Tibial nerve (tissue), 4 donors: ENCODE results near the gene ANO10.

ENCODE experiments used
- EP300 ChIP-seq, 2 donors: sonication (generic); formaldehyde crosslinking; IDR thresholded peaks; one replicate each; pipeline ENCODE4 v1.6.1; 2017; ENCODE audit warnings: antibody characterized with exemption in 2 of 2, mild to moderate bottlenecking in 1 of 2
- POLR2A ChIP-seq, 2 donors: fragments of 450-650 bp; IDR thresholded peaks; one replicate each; pipeline ENCODE4 v1.6.1; 2017; ENCODE audit warnings: antibody characterized with exemption in 2 of 2, mild to moderate bottlenecking in 2 of 2, moderate library complexity in 2 of 2
- TF ChIP-seq, protein P1 (sequence below), 5 experiments: fragments of 200-600 bp in 3 of 5; fragments of 450-650 bp in 2 of 5; sonication (generic) in 3 of 5; IDR thresholded peaks; one replicate each; pipeline ENCODE4 v1.5.1; 2016 to 2019; ENCODE audit warnings: antibody characterized with exemption in 5 of 5, mild to moderate bottlenecking in 3 of 5, moderate library complexity in 2 of 5

DNA sequence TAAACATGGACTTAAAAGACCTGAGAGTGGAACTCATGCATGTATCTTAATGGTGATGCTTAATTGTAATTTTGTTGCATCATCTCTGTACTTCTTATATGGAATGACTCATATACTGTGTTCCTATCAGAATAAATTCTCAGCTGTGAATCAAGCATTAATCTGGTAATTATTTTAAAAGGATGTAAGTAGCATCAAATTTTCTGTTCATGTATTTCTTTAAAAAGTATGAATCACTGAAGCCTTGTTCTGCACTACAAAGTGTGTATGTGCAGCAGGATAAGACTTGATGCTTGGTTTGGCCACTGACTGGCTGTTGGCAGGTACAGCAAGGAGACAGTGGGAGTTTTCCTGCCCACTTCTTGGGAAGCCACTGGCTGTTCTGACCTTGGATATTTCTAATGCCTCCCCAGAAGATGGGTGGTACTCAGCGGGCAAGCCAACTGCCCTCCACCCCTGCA lies 123.9 kb downstream of the ANO10 start:
- TF ChIP-seq, protein P1, sequence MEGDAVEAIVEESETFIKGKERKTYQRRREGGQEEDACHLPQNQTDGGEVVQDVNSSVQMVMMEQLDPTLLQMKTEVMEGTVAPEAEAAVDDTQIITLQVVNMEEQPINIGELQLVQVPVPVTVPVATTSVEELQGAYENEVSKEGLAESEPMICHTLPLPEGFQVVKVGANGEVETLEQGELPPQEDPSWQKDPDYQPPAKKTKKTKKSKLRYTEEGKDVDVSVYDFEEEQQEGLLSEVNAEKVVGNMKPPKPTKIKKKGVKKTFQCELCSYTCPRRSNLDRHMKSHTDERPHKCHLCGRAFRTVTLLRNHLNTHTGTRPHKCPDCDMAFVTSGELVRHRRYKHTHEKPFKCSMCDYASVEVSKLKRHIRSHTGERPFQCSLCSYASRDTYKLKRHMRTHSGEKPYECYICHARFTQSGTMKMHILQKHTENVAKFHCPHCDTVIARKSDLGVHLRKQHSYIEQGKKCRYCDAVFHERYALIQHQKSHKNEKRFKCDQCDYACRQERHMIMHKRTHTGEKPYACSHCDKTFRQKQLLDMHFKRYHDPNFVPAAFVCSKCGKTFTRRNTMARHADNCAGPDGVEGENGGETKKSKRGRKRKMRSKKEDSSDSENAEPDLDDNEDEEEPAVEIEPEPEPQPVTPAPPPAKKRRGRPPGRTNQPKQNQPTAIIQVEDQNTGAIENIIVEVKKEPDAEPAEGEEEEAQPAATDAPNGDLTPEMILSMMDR (IDR thresholded peaks at IDR 0.05): no peak
- no peak for TF ChIP-seq POLR2A (IDR thresholded peaks at IDR 0.05)
- no peak for TF ChIP-seq EP300 (IDR thresholded peaks at IDR 0.05)
